Esophagus squamous epithelium (tissue), 4 donors: ENCODE measurements around the gene APOC3.

Experiments used
- CTCF ChIP-seq, 6 experiments: fragments of 450-650 bp in 4 of 6; fragments of 200-600 bp in 2 of 6; sonication (generic) in 2 of 6; IDR thresholded peaks; one replicate each; pipeline ENCODE4 v1.5.1; 2016 to 2019; ENCODE audit warnings: antibody characterized with exemption in 6 of 6, mild to moderate bottlenecking in 4 of 6, moderate library complexity in 4 of 6
- POLR2A ChIP-seq, 4 donors: fragments of 450-650 bp; IDR thresholded peaks; one replicate each; pipeline ENCODE4 v1.6.1; 2017; ENCODE audit warnings: antibody characterized with exemption in 4 of 4, mild to moderate bottlenecking in 4 of 4, moderate library complexity in 3 of 4

GRCh38 chr11:116792144-116792868 lies 37.4 kb upstream of the APOC3 start:
- TF ChIP-seq CTCF (IDR thresholded peaks at IDR 0.05) (no peak), POLR2A (IDR thresholded peaks at IDR 0.05) (no peak)
